GM20431 (cell line): ENCODE measurements around the gene PRR14.

Experiments used
- in situ Hi-C: fragments of 300-500 bp; cut with MseI, MboI; formaldehyde crosslinking; loops from one replicate; pipeline ENCODE4 v1.15.0; 2020; ENCODE audit warnings: low sequenced_read_pairs; ENCODE audit not compliant: unreplicated experiment

Gene PRR14

GRCh38 chr16:30650369-30651123 is at the start of gene PRR14:
TSS of gene PRR14 (plus strand) at chr16:30650960. CDS start at chr16:30651646, 686 bp downstream.
- in situ Hi-C loops: no loop called here

GRCh38 chr16:30601966-30602365 is 48.8 kb upstream of the PRR14 start:
- in situ Hi-C loops: loop anchor here (25.0 kb wide), 1 partner anchor 165 kb away; the partner anchor contains the start of genes DCTPP1 and SEPHS2

GRCh38 chr16:30602616-30603277 is 48.0 kb upstream of the PRR14 start:
- in situ Hi-C loops: loop anchor here (25.0 kb wide), 1 partner anchor 165 kb away; the partner anchor contains the start of genes DCTPP1 and SEPHS2

GRCh38 chr16:30603945-30604315 is 46.8 kb upstream of the PRR14 start:
- in situ Hi-C loops: loop anchor here (25.0 kb wide), 1 partner anchor 167 kb away; the partner anchor contains the start of genes DCTPP1 and SEPHS2

GRCh38 chr16:30604316-30604947 is 46.3 kb upstream of the PRR14 start:
- in situ Hi-C loops: loop anchor here (25.0 kb wide), 1 partner anchor 167 kb away; the partner anchor contains the start of genes DCTPP1 and SEPHS2

GRCh38 chr16:30605158-30605557 is 45.6 kb upstream of the PRR14 start:
- in situ Hi-C loops: loop anchor here (25.0 kb wide), 1 partner anchor 168 kb away; the partner anchor contains the start of genes DCTPP1 and SEPHS2

- in situ Hi-C loops: loop anchor here (25.0 kb wide), 1 partner anchor 169 kb away; the partner anchor contains the start of genes DCTPP1 and SEPHS2
Measured at GRCh38 chr16:30606004-30606403, 44.8 kb upstream of the PRR14 start.

- in situ Hi-C loops: loop anchor here (25.0 kb wide), 1 partner anchor 172 kb away; the partner anchor contains the start of genes DCTPP1 and SEPHS2
Measured at GRCh38 chr16:30609002-30609925, 41.5 kb upstream of the PRR14 start.

- in situ Hi-C loops: loop anchor here (25.0 kb wide), 1 partner anchor 173 kb away; the partner anchor contains the start of genes DCTPP1 and SEPHS2
Measured at GRCh38 chr16:30609926-30610839, 40.6 kb upstream of the PRR14 start, which contains the start of gene ZNF689. TSS of gene ZNF689 (minus strand) at chr16:30610389. CDS start at chr16:30610041, 348 bp downstream.

- in situ Hi-C loops: loop anchor here (25.0 kb wide), 1 partner anchor 178 kb away; the partner anchor contains the start of genes DCTPP1 and SEPHS2
Measured at GRCh38 chr16:30615358-30616091, 35.2 kb upstream of the PRR14 start.

- in situ Hi-C loops: loop anchor here (25.0 kb wide), 1 partner anchor 182 kb away; the partner anchor contains the start of genes DCTPP1 and SEPHS2
Measured at GRCh38 chr16:30619202-30619601, 31.6 kb upstream of the PRR14 start.

- in situ Hi-C loops: loop anchor here (25.0 kb wide), 1 partner anchor 182 kb away; the partner anchor contains the start of genes DCTPP1 and SEPHS2
Measured at GRCh38 chr16:30619638-30620037, 31.1 kb upstream of the PRR14 start.

GRCh38 chr16:30620169-30620568 is 30.6 kb upstream of the PRR14 start:
- in situ Hi-C loops: loop anchor here (25.0 kb wide), 1 partner anchor 183 kb away; the partner anchor contains the start of genes DCTPP1 and SEPHS2

- in situ Hi-C loops: loop anchor here (25.0 kb wide), 1 partner anchor 184 kb away; the partner anchor contains the start of genes DCTPP1 and SEPHS2
Measured at GRCh38 chr16:30621765-30622164, 29.0 kb upstream of the PRR14 start.

- in situ Hi-C loops: loop anchor here (25.0 kb wide), 1 partner anchor 185 kb away; the partner anchor contains the start of genes DCTPP1 and SEPHS2
Measured at GRCh38 chr16:30622455-30623032, 28.2 kb upstream of the PRR14 start.

- in situ Hi-C loops: loop anchor here (25.0 kb wide), 1 partner anchor 186 kb away; the partner anchor contains the start of genes DCTPP1 and SEPHS2
Measured at GRCh38 chr16:30623536-30624283, 27.1 kb upstream of the PRR14 start.
